NCI-H1105 (cell line): ENCODE results near the gene TMEM131L.
A peak's percentile ranks its signal among the peaks of the same experiment; 100 is the strongest.

Experiments
- DNase-seq: peaks from one replicate; lab custom pipeline; 2025; lab: John Stamatoyannopoulos, UW

The TMEM131L gene

GRCh38 chr4:153472122-153473037, 6.2 kb downstream of the TMEM131L start:
- DNase-seq = no peak

DNA sequence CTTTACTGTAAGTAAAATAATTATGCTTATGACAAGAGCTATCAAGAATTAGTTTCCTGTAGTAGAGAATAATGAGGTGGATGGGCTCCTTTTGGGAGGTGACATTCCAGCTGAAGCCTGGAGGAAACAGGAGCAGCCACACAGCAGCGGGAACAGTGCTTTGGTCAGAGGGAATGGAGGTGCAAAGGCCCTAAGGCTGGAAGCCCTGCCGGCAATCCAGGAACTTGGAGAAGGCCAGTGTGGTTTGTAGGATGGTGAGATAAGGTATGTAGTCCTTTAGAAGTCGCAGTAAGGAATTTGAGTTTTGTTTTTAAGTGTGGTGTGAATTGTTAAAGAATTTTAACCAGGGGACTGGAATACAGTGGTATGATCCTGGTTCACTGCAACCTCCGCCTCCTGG, 8.1 kb downstream of the TMEM131L start:
- no peak for DNase-seq

GRCh38 chr4:153476829-153477574, 10.8 kb downstream of the TMEM131L start:
- no peak for DNase-seq

GRCh38 chr4:153479101-153479500, 12.9 kb downstream of the TMEM131L start:
- DNase-seq = peak; percentile 61

GRCh38 chr4:153480704-153481103, 14.5 kb downstream of the TMEM131L start:
- no peak for DNase-seq

GRCh38 chr4:153481478-153481877, 15.3 kb downstream of the TMEM131L start:
- no peak for DNase-seq

DNA sequence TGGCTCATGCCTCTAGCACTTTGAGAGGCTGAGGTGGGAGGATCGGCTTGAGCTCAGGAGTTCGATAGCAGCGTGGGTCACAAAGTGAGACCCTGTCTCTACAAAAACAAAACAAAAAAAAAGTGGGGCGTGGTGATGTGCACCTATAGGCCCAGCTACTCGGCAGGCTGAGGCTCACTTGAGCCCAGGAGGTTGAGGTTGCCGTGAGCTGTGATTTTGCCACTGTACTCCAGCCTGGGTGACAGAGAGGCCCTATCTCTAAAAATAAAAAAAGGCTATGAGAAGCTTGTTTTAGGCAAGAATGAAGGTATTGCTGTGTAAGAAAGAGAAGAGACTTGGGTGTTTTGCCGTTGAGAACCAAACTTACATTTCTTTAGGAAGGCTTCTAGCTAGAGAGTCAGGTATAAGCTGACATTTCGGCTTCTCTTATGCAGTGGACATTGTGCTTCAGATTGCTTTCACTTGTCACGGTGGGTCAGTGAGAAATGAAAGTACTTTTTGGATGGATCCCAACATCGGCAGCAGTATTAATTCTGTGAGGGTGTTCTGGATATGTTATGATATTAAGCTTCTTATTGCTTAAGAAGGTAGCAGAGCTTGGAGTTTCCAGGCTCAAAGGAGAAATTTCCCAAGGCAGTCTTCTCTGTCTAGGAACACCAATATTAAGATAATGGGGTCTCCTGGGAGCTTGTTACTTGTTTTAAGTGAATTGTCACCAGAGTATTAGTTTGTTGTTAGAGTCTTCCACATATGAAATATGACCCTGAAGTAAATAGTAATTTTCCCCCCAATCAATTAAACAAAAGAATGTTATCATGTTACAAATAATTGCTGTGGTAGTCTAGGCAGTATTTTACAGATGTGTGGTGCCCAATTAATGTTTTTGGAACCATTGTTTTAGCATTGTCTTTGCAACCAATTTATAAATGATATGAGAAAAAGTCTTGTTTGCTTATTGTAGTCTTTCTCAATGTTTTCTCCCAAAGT, 17.6 kb downstream of the TMEM131L start:
- peak; percentile 24 for DNase-seq

GRCh38 chr4:153485359-153485758, 19.2 kb downstream of the TMEM131L start:
- DNase-seq = no peak

- no peak for DNase-seq
These were observed 19.7 kb downstream of the TMEM131L start for GRCh38 chr4:153485860-153486259.

GRCh38 chr4:153486281-153487151, 20.4 kb downstream of the TMEM131L start:
- DNase-seq = no peak

DNA sequence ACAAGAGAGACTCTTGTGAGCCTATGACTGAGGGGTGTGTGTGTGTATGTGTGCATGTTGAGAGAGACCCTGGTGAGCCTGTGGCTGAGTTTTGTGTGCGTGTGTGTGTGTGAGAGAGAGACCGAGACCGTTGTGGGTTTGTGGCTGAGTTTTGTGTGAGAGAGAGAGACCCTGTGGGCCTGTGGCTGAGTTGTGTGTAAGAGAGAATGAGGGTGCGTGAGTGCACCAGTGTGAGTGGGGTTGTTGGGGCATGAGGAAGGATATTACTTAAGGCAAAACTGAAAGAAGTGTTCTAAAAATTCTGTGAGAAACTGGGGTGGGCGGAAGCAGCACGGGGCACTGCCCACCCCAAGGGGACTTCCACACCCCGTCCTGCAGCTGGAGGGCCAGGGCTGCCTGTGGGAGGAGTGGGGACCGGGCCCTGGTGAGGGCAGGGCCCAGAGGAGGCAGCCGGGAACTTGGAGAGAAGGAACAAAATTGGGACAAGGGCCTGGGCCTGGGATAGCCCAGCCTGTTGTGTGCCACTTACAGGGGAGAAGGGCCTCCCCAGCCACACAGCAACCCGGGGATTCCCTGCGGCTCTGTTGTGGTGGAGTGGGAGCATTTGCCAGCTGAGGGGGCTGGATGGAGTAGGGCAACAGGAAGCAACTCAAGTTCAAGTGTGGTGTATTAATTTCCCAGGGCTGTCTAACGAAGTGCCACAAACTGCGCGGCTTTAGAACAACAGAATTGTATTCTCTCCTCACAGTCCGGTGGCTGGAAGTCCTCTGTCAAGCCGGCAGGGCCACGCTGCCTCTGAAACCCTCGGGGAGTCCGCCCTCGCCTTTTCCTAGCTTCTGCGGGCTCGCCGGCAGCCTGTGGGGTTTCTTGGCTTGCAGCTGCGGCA, 22.1 kb downstream of the TMEM131L start:
- DNase-seq = no peak

- peak; percentile 47 for DNase-seq
These were observed 23.8 kb downstream of the TMEM131L start for GRCh38 chr4:153489856-153490558.

DNA sequence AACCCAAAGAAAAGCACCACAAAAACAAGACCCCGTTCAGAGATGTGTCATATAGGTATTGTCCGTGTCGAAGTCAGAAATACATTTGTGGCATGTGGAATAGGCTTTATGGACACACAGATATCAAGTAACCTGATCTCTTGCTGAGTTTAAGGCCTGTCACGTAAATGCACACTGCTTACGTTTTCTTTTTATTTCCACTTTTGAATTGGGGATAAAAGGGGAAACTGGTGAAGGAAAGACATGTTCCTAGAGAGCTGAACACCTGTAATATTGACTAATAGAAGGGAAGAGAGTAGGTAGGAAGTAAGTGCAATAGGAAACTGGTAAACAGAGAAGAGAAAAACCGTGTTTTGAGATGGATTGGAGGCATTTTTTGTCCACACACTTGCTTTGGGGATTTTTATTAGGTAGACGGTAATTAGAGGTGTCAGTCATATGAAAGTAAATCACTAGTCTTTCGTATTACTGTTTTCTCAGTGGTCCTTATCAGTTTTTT, 24.9 kb downstream of the TMEM131L start:
- no peak for DNase-seq

GRCh38 chr4:153494562-153494961, 28.4 kb downstream of the TMEM131L start:
- DNase-seq = no peak

GRCh38 chr4:153495480-153496193, 29.5 kb downstream of the TMEM131L start:
- DNase-seq = no peak

GRCh38 chr4:153497091-153497531, 31.0 kb downstream of the TMEM131L start:
- DNase-seq = no peak

DNA sequence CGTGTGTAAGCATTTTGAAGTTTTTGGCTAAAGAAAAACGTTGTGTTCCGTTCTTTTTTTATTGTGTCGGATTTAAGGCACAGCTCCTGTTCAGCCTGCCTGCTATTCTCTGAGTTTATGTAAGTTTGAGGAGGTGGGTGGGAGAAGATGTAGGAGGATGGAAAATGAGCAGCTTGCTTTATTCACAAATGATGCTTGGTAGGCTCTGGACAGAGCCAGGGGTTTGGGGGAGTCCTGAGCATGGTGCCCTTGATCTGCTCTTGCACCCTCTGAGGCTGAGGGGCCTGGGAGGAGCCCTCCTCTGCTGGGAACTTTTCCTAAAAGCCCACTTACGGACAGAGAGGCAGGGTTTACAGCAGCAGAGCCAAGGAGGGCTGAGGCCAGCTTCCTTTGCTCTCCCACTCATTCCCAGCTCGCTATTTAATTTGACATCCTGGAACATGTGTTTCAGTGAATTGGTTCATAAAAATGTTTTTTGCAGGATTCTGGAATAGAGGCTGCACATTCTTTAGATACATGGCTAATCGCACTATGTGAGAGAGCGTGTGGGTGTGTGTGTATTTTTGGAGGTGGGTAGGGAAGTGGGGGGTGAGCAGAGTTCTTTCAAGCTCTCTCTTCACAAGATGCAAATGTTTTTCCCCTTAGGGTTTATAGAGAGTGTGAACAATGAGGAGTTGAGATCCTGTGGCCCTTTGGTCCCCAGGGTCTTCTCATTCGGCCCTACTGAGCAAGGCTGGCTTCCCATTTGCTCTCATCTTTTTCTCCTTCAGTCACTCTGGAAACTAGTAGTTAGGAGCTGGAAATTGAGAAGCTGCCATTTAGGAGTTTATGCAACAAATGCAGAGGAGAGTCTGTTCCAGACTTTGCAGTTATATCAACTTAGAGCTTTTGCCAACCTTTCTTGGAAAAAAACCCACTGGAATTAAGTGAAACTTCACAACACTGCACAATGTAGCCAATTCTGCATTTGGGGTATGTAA, 32.1 kb downstream of the TMEM131L start:
- no peak for DNase-seq
